ENCODE results near the gene GARIN5A.

DNA sequence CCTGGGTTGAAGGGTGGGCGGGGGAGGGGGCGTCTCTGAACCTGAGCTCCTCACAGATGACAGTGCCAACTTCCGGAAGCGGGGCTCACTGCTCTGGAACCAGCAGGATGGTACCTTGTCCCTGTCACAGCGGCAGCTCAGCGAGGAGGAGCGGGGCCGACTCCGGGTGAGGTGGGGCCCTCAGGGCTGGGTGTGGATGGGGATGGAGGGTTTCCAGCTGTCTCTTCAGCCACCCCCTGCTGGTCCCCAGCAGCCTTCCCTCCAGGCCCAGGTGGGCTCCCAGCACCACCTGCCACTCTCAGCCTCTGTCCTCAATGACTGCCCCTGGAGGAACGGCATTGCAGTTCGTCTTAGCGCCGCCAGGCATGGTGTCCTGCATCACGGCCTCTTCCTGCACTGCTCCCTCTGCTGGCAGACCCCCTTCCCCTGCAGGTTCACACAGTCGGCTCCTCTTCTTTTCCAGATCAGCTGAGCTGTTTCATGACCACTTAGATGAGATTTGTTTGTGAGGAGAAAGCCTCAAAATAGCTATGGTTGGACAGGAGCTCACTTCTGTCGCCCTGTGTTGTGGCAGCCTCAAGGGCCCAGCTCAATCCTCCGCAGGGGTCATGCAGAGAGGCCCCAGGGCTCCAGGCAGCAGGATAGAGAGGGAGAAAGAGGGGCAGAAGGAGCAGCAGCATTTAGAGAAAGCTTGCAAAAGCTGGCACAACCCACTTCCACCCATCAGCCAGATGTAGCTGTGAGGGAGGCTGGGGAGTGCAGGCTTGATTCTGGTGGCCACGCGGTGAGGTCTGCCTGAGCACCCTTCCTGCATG is 2.5 kb upstream of the GARIN5A start:
- TF ChIP-seq, protein P1, sequence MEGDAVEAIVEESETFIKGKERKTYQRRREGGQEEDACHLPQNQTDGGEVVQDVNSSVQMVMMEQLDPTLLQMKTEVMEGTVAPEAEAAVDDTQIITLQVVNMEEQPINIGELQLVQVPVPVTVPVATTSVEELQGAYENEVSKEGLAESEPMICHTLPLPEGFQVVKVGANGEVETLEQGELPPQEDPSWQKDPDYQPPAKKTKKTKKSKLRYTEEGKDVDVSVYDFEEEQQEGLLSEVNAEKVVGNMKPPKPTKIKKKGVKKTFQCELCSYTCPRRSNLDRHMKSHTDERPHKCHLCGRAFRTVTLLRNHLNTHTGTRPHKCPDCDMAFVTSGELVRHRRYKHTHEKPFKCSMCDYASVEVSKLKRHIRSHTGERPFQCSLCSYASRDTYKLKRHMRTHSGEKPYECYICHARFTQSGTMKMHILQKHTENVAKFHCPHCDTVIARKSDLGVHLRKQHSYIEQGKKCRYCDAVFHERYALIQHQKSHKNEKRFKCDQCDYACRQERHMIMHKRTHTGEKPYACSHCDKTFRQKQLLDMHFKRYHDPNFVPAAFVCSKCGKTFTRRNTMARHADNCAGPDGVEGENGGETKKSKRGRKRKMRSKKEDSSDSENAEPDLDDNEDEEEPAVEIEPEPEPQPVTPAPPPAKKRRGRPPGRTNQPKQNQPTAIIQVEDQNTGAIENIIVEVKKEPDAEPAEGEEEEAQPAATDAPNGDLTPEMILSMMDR (IDR thresholded peaks at IDR 0.05): no peak
- TF ChIP-seq POLR2A (IDR thresholded peaks at IDR 0.05): no peak

Data from uterus (tissue), 2 donors.